Coronary artery (tissue), 2 donors: ENCODE data around the gene TMEFF2.

Experiments
- DNase-seq: peaks from one replicate; pipeline ENCODE4 v3.0.0-alpha.2; 2017; ENCODE audit warnings: low spot score
- H3K27ac ChIP-seq, 2 donors: fragments of 200-600 bp; sonication (generic); one replicate each; pipeline ENCODE4 v1.5.1; 2016 to 2019
- H3K4me3 ChIP-seq: fragments of 200-600 bp; sonication (generic); 2 replicates; pipeline ENCODE4 v1.5.1; 2016; ENCODE audit warnings: mild to moderate bottlenecking, moderate library complexity
- CTCF ChIP-seq: fragments of 200-600 bp; sonication (generic); IDR thresholded peaks from one replicate; pipeline ENCODE4 v1.5.1; 2019; ENCODE audit warnings: antibody characterized with exemption

Gene TMEFF2

GRCh38 chr2:192072778-192073177 is 122.0 kb downstream of the TMEFF2 start:
- no peak for DNase-seq
- TF ChIP-seq CTCF = no peak
- no peak overlapping the region for H3K27ac ChIP-seq
- H3K4me3 ChIP-seq = no peak overlapping the region

- Histone ChIP-seq H3K4me3 (no peak overlapping the region), H3K27ac (no peak overlapping the region)
- DNase-seq = no peak
- no peak for TF ChIP-seq CTCF
Measured at GRCh38 chr2:192072261-192072660, 122.5 kb downstream of the TMEFF2 start.

- H3K27ac ChIP-seq = no peak overlapping the region
- no peak overlapping the region for H3K4me3 ChIP-seq
- no peak for DNase-seq
- no peak for TF ChIP-seq CTCF
Measured at GRCh38 chr2:192070099-192070498, 124.6 kb downstream of the TMEFF2 start.

GRCh38 chr2:192069417-192069816 is 125.3 kb downstream of the TMEFF2 start:
- no peak overlapping the region for H3K4me3 ChIP-seq
- DNase-seq = no peak
- TF ChIP-seq CTCF = no peak
- no peak overlapping the region for H3K27ac ChIP-seq

GRCh38 chr2:192068966-192069365 is 125.8 kb downstream of the TMEFF2 start:
- DNase-seq = no peak
- no peak overlapping the region for H3K4me3 ChIP-seq
- TF ChIP-seq CTCF = no peak
- no peak overlapping the region for H3K27ac ChIP-seq

GRCh38 chr2:192067631-192068030 is 127.1 kb downstream of the TMEFF2 start:
- DNase-seq = no peak
- no peak overlapping the region for H3K4me3 ChIP-seq
- TF ChIP-seq CTCF = no peak
- H3K27ac ChIP-seq = no peak overlapping the region

GRCh38 chr2:192064459-192064858 is 130.3 kb downstream of the TMEFF2 start:
- Histone ChIP-seq H3K27ac (no peak overlapping the region), H3K4me3 (no peak overlapping the region)
- DNase-seq = no peak
- TF ChIP-seq CTCF = no peak
